Spleen (tissue), 7 donors: ENCODE results near the gene DNAJC27.

Source experiments
- POLR2A ChIP-seq, 3 donors: fragments of 450-650 bp; IDR thresholded peaks; one replicate each; pipeline ENCODE4 v1.5.1; 2017; ENCODE audit warnings: antibody characterized with exemption in 3 of 3, mild to moderate bottlenecking in 1 of 3
- POLR2AphosphoS5 ChIP-seq, 3 donors: sonication (generic); formaldehyde crosslinking; IDR thresholded peaks; one replicate each; pipeline ENCODE4 v1.5.1; 2017; ENCODE audit warnings: antibody characterized with exemption in 3 of 3
- TF ChIP-seq, protein P1 (sequence below), 11 experiments: fragments of 200-600 bp in 7 of 11; fragments of 450-650 bp in 4 of 11; sonication (generic) in 4 of 11; IDR thresholded peaks in 8 of 11; conservative IDR thresholded peaks in 3 of 11; 1 replicate in 7 of 11; 2 replicates in 4 of 11; pipeline versions ENCODE4 v1.4.0 to v1.8.0; 2016 to 2021; ENCODE audit warnings: antibody characterized with exemption in 11 of 11, inconsistent platforms in 4 of 11, mild to moderate bottlenecking in 1 of 11
- donor health status: DM: no; HTN: no; CAD: no; lungs with moderate emphysema.
- donor health status: DM: no; HTN: no; CAD: no.
- donor health status: DM: no; HTN: no; CAD: no.

DNA sequence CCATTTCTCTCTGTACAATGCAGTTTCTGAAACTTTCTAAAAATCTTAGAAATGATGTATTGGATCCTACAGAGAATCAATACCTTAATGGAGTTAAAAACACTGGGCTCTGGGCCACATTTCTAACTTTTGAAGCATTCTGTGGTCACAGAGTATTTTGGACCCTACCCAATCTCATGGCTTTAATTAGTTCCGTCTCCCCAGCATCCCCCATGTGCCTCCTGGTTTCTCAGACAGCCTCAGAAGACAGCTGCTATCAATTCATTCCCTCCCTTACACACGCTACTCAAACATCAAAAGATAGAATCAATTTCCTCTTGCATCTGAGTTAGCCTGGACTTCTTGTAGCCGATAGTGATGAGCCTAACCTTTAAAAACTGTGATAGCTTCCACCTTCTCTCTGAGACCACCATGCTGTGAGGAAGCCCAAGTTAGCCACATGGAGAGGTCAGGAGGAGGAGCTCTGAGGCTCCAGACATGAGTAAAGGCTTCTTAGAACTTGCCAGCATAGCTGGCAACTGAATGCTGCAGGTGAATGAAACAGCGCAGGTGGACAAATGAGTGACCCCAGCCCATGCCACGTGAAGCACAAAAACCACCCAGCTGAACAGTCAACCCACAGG lies 62.1 kb downstream of the DNAJC27 start:
- TF ChIP-seq, protein P1, sequence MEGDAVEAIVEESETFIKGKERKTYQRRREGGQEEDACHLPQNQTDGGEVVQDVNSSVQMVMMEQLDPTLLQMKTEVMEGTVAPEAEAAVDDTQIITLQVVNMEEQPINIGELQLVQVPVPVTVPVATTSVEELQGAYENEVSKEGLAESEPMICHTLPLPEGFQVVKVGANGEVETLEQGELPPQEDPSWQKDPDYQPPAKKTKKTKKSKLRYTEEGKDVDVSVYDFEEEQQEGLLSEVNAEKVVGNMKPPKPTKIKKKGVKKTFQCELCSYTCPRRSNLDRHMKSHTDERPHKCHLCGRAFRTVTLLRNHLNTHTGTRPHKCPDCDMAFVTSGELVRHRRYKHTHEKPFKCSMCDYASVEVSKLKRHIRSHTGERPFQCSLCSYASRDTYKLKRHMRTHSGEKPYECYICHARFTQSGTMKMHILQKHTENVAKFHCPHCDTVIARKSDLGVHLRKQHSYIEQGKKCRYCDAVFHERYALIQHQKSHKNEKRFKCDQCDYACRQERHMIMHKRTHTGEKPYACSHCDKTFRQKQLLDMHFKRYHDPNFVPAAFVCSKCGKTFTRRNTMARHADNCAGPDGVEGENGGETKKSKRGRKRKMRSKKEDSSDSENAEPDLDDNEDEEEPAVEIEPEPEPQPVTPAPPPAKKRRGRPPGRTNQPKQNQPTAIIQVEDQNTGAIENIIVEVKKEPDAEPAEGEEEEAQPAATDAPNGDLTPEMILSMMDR (IDR thresholded peaks at IDR 0.05 in 8 of 11, conservative IDR thresholded peaks at IDR 0.05 in 3 of 11) = no peak
- TF ChIP-seq POLR2AphosphoS5 (IDR thresholded peaks at IDR 0.05) (no peak), POLR2A (IDR thresholded peaks at IDR 0.05) (no peak)
